Mucosa of descending colon (tissue), 3 donors: Measurements from ENCODE around the gene UCK2. TPM values are rescaled to one million over a fixed set of nuclear protein-coding genes. Genes with fewer than 3 reads are reported as not detected.

Experiments used
- ATAC-seq: fragments of 200-7000 bp; cut with Tn5 transposase; one replicate; pipeline ENCODE4 v1.9.1; 2020; ENCODE audit warnings: mild to moderate bottlenecking, moderate library complexity
- DNase-seq, 3 donors: peaks; one replicate each; pipeline ENCODE4 v3.0.0-alpha.2; 2020
- H3K36me3 ChIP-seq: fragments of 200-600 bp; one replicate; pipeline ENCODE4 v1.8.0; 2021; ENCODE audit warnings: low read depth, mild to moderate bottlenecking
- H3K4me1 ChIP-seq: fragments of 200-600 bp; one replicate; pipeline ENCODE4 v1.8.0; 2021; ENCODE audit warnings: low read depth, mild to moderate bottlenecking
- H3K4me3 ChIP-seq: fragments of 200-600 bp; one replicate; pipeline ENCODE4 v1.8.0; 2021; ENCODE audit warnings: mild to moderate bottlenecking
- H3K9me3 ChIP-seq: fragments of 200-600 bp; one replicate; pipeline ENCODE4 v1.8.0; 2021; ENCODE audit warnings: mild to moderate bottlenecking
- CTCF ChIP-seq: fragments of 200-600 bp; IDR thresholded peaks from one replicate; pipeline ENCODE4 v1.8.0; 2022; ENCODE audit warnings: antibody characterized with exemption, mild to moderate bottlenecking
- intact Hi-C, 2 donors: fragments of 100-400 bp; cut with DNase I in 1 of 2; cut with micrococcal nuclease in 1 of 2; formaldehyde crosslinking; loops; one replicate each; pipeline versions ENCODE4 v1.11.0 to v1.11.1; 2022; cut with DNase I, micrococcal nuclease
- total RNA-seq, 3 donors: library from RNA; stranded (reverse); fragmentation: NEBNext Ultra II Directional in 2 of 3; extraction: Animal tissue kit (Norgen Biotek cat#: 25700) in 2 of 3; gene quantifications; one replicate each; pipeline versions ENCODE4 v1.2.1 to v1.2.4, GENCODE V29; 2021 to 2023
- donor health status: DM: no; HTN: no; CAD: no; lungs with moderate emphysema.
- donor health status: DM: no; HTN: no; CAD: no.
- donor health status: DM: no; HTN: yes; CAD: no.

The UCK2 gene
- total RNA-seq, 3 donors from 2014 or later, result 41.6 to 86.5 (median 51.8) TPM

- no peak for ATAC-seq
- no peaks in the 10 kb centered on the region for H3K36me3 ChIP-seq
- TF ChIP-seq CTCF, result no peak
- H3K4me3 ChIP-seq, result no peak overlapping the region
- intact Hi-C loops, result no loop called here
- no peaks in the 10 kb centered on the region for H3K9me3 ChIP-seq
- H3K4me1 ChIP-seq, result peaks cover 21% of the 10 kb centered on the region
- DNase-seq, result no peak
Measured at GRCh38 chr1:165877940-165878556, 50.6 kb downstream of the UCK2 start.

- DNase-seq (no peak), ATAC-seq (no peak)
- peaks cover 20% of the 10 kb centered on the region for H3K4me1 ChIP-seq
- H3K36me3 ChIP-seq, result no peaks in the 10 kb centered on the region
- no peaks in the 10 kb centered on the region for H3K9me3 ChIP-seq
- no peak for TF ChIP-seq CTCF
- H3K4me3 ChIP-seq, result no peak overlapping the region
- intact Hi-C loops, result no loop called here
Measured at GRCh38 chr1:165879946-165880345, 52.5 kb downstream of the UCK2 start.

DNA sequence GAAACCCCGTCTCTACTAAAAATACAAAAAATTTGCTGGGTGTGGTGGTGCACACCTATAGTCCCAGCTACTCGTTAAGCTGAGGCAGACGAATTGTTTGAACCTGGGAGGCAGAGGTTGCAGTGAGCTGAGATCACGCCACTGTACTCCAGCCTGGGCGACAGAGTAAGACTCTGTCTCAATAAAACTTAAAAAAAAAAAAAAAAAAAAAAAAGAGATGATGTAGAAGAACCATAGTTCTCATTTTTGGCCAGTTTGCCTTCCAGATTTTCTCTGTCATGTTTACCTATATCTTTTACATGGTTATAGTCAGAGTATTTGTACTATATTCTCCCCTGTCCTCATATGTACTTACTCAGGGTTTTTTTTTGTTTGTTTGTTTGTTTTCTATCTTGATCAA lies 53.6 kb downstream of the UCK2 start:
- Histone ChIP-seq H3K4me1 (peaks cover 12% of the 10 kb centered on the region), H3K9me3 (no peaks in the 10 kb centered on the region), H3K4me3 (no peak overlapping the region), H3K36me3 (no peaks in the 10 kb centered on the region)
- DNase-seq (no peak), ATAC-seq (no peak)
- TF ChIP-seq CTCF, result no peak
- intact Hi-C loops, result no loop called here

DNA sequence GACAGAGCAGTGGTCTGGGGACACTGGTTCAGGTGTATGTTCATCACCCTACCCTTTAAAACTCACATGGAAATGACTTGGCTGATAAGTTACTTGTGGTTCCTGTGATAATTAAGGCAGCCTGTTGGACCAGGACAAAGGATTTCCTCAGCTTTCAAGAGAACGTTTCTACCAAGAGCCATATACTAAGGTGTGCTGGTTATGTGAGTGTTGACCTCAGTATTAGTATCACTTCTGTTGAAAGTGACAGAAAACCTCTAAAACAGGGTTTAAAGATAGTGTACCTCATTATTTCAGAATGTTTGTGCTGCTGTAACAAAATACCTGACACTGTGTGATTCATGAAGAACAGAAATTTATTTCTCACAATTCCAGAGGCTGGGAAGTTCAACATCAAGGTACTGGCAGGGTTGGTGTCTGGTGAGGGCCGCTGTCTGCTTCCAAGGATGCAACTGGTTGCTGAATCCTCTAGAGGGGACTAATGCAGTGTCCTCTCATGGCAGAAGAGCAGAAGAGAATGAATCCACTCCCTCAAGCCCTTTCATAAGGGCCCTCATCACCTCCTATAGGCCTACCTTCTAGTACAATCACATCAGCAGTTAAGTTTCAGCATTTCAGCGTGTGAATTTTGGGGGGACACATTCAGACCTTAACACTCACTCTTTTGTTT lies 54.9 kb downstream of the UCK2 start:
- intact Hi-C loops, result no loop called here
- Histone ChIP-seq H3K9me3 (no peaks in the 10 kb centered on the region), H3K4me1 (peaks cover 12% of the 10 kb centered on the region), H3K36me3 (no peaks in the 10 kb centered on the region), H3K4me3 (no peak overlapping the region)
- DNase-seq, result no peak
- no peak for ATAC-seq
- TF ChIP-seq CTCF, result no peak

DNA sequence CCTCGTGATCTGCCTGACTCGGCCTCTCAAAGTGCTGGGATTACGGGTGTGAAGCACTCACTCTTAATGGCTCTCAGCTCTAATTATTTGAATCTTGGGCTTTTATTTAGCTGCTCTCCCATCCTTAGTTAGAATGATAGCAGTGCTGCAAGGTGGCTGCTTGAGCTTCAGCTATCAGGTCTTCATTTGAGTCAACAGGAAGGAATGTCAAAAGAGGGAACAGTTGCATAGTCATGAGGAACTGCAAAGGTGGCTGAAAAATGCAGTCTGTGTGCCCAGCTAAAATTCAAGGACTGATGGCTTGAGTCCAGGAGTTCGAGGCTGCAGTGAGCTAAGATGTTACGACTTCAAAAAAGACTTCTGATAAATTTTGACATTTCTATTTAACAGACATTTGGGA lies 55.6 kb downstream of the UCK2 start:
- TF ChIP-seq CTCF, result no peak
- ATAC-seq (no peak), DNase-seq (no peak)
- H3K4me3 ChIP-seq, result no peak overlapping the region
- intact Hi-C loops, result no loop called here
- no peaks in the 10 kb centered on the region for H3K9me3 ChIP-seq
- H3K4me1 ChIP-seq, result peaks cover 12% of the 10 kb centered on the region
- H3K36me3 ChIP-seq, result no peaks in the 10 kb centered on the region
